ENCODE data around the gene KCNJ9. TPM values are rescaled to one million over a fixed set of nuclear protein-coding genes. Genes with fewer than 3 reads are reported as not detected.

Gene KCNJ9
- total RNA-seq, 2 experiments from 2014 or later, result not detected

- TF ChIP-seq CTCF (IDR thresholded peaks at IDR 0.05), result no peak
- H3K36me3 Mint-ChIP-seq (ENCODE audit: low read depth), result no peaks in the 10 kb centered on the region
- no peak overlapping the region for H3K4me3 Mint-ChIP-seq
- ATAC-seq, result no peak
- ChIA-PET POLR2A (no interaction called here), CTCF (interaction anchor here (1.9 to 33.7 kb wide), 3 partner anchors 12 to 29 kb away, joined by 6 to 693 read pairs (median 67); partner anchors contain the start of gene KCNJ9)
- no peaks in the 10 kb centered on the region for H3K9me3 Mint-ChIP-seq
- no peak for DNase-seq
- H3K4me1 Mint-ChIP-seq (ENCODE audit: low read depth), result no peaks in the 10 kb centered on the region
- intact Hi-C loops (cut with micrococcal nuclease), result loop anchor here (2.0 kb wide), 1 partner anchor 20 kb away; no protein-coding TSS in a partner anchor
- H3K27ac Mint-ChIP-seq, result no peak overlapping the region
- peaks cover 18% of the 10 kb centered on the region for H3K27me3 Mint-ChIP-seq
Measured at GRCh38 chr1:160056648-160057169, 24.6 kb upstream of the KCNJ9 start.

DNA sequence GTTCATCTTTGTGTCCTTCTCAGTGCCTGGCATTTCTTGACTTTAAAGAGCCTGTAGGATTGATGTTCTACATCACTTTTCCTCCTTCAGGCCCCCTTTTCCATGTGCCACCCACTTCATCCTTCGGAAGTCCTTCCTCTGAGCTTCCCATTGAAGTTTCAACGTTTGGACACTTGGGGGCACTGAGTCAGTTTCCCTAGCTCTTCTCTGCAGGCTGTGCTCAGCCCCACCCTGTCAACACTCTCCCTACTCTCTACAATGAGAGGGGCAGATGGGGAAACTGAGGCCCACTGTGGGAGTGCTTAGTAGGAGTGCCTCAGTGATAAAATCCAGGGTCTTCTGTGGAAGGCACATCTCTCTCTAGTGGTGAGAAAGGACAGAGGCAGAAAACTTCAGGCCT lies 23.3 kb upstream of the KCNJ9 start:
- no peak overlapping the region for H3K27ac Mint-ChIP-seq
- no peak for ATAC-seq
- TF ChIP-seq CTCF (IDR thresholded peaks at IDR 0.05), result no peak
- no peaks in the 10 kb centered on the region for H3K36me3 Mint-ChIP-seq (ENCODE audit: low read depth)
- CTCF ChIA-PET, result interaction anchor here (1.2 to 33.7 kb wide), 5 partner anchors 13 to 52 kb away, joined by 4 to 693 read pairs (median 6); partner anchors contain the start of gene KCNJ9
- POLR2A ChIA-PET, result interaction anchor here (1.4 kb wide), 1 partner anchor 13 kb away, joined by 3 read pairs; no protein-coding TSS in a partner anchor
- no peaks in the 10 kb centered on the region for H3K4me1 Mint-ChIP-seq (ENCODE audit: low read depth)
- H3K4me3 Mint-ChIP-seq, result no peak overlapping the region
- H3K27me3 Mint-ChIP-seq, result peaks cover 15% of the 10 kb centered on the region
- intact Hi-C loops (cut with micrococcal nuclease), result no loop called here
- no peaks in the 10 kb centered on the region for H3K9me3 Mint-ChIP-seq
- no peak for DNase-seq

DNA sequence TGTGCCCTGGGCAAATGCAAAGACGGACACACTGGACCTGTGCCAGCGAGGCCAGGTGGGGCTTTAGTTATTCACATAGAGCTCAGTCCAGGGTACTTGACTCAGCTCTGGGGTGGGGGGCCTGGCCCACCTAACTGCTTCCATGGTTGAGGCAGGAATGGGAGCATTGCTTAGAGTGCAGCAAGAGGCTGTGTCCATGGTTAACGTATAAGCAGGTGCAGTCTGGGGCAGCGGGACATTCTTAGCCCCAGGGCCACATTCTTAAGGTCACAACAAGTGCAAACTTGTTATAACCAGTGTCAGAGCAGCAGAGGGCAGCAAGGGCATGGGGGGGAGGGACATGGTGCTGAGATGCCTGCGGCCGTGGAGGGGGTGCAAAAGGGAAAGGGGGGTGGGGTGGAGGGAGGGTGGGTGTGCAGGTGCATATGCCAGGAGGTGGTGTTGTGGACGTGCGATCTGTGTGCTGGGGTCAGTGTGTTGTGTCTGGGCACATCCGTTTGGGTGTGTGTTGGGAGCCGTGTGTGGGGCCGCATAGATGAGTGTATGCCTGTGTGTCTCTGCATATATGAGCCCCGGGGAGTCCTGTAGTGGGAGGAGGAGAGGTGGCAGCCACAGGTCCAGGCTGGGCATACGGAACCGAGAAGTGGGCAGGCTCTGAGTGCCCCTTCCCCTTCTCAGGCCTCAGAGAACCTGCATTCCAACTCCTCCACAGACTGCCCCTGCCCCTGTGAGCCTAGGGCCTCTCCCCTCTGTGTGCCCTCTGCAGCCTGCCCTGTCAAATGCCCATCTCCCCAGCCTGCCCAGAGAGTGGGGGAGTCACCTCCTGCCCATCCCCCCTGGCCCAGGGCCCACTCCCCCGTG lies 19.7 kb upstream of the KCNJ9 start:
- Mint-ChIP-seq H3K4me3 (no peak overlapping the region), H3K9me3 (no peaks in the 10 kb centered on the region), H3K36me3 (ENCODE audit: low read depth) (no peaks in the 10 kb centered on the region), H3K4me1 (ENCODE audit: low read depth) (no peaks in the 10 kb centered on the region), H3K27me3 (peaks cover 3% of the 10 kb centered on the region), H3K27ac (no peak overlapping the region)
- TF ChIP-seq CTCF (IDR thresholded peaks at IDR 0.05), result no peak
- ChIA-PET POLR2A (no interaction called here), CTCF (interaction anchor here (1.8 to 33.7 kb wide), 3 partner anchors 17 to 24 kb away, joined by 9 to 693 read pairs (median 67); partner anchors contain the start of gene KCNJ9)
- intact Hi-C loops (cut with micrococcal nuclease), result no loop called here
- ATAC-seq, result no peak
- no peak for DNase-seq

DNA sequence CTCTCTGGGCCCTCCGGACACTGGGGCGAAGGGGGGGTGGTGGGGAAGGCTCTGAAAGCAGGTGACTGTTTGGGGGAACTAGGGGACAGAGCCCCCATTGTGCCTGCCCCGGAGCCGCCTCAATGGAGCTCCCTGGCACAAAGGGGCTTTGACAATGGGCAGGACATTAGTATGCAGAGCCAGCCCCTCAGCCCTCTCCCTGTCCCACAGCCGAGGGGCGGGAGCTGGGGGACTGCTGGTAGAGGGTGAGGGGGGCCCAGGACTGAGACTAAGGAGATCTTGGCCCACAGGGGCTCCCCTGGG lies 19.2 kb upstream of the KCNJ9 start:
- no peak overlapping the region for H3K4me3 Mint-ChIP-seq
- H3K27me3 Mint-ChIP-seq, result peaks cover 2% of the 10 kb centered on the region
- H3K36me3 Mint-ChIP-seq (ENCODE audit: low read depth), result no peaks in the 10 kb centered on the region
- ChIA-PET POLR2A (no interaction called here), CTCF (interaction anchor here (9.3 to 33.7 kb wide), 2 partner anchors 17 kb away, joined by 67 to 693 read pairs; partner anchors contain the start of gene KCNJ9)
- H3K4me1 Mint-ChIP-seq (ENCODE audit: low read depth), result no peaks in the 10 kb centered on the region
- no peak overlapping the region for H3K27ac Mint-ChIP-seq
- no peak for DNase-seq
- H3K9me3 Mint-ChIP-seq, result no peaks in the 10 kb centered on the region
- intact Hi-C loops (cut with micrococcal nuclease), result no loop called here
- ATAC-seq, result no peak
- TF ChIP-seq CTCF (IDR thresholded peaks at IDR 0.05), result no peak

GRCh38 chr1:160063176-160063575 lies 18.2 kb upstream of the KCNJ9 start:
- Mint-ChIP-seq H3K4me3 (no peak overlapping the region), H3K4me1 (ENCODE audit: low read depth) (no peaks in the 10 kb centered on the region), H3K36me3 (ENCODE audit: low read depth) (no peaks in the 10 kb centered on the region), H3K9me3 (no peaks in the 10 kb centered on the region), H3K27me3 (peaks cover 2% of the 10 kb centered on the region), H3K27ac (no peak overlapping the region)
- CTCF ChIA-PET, result interaction anchor here (2.1 to 33.7 kb wide), 3 partner anchors 16 to 23 kb away, joined by 9 to 693 read pairs (median 67); partner anchors contain the start of gene KCNJ9
- no peak for TF ChIP-seq CTCF (IDR thresholded peaks at IDR 0.05)
- DNase-seq (no peak), ATAC-seq (no peak)
- intact Hi-C loops (cut with micrococcal nuclease), result no loop called here
- POLR2A ChIA-PET, result interaction anchor here (0.6 to 0.9 kb wide), 3 partner anchors 16 to 21 kb away, joined by 3 read pairs; no protein-coding TSS in a partner anchor
